GM21576 (cell line): ENCODE measurements around the gene EVI5L.
A peak's percentile ranks its signal among the peaks of the same experiment; 100 is the strongest.
"Not testable (repeated sequence)": the region's sequence is repeated elsewhere in the genome, so short reads cannot be mapped to it uniquely, and the experiment has no call there.

ENCODE experiments used
- ATAC-seq: cut with Tn5 transposase; IDR thresholded peaks from one replicate; pipeline ENCODE4 v1.9.1; 2021; ENCODE audit warnings: mild to moderate bottlenecking, moderate library complexity; ENCODE audit not compliant: unreplicated experiment

EVI5L gene

DNA sequence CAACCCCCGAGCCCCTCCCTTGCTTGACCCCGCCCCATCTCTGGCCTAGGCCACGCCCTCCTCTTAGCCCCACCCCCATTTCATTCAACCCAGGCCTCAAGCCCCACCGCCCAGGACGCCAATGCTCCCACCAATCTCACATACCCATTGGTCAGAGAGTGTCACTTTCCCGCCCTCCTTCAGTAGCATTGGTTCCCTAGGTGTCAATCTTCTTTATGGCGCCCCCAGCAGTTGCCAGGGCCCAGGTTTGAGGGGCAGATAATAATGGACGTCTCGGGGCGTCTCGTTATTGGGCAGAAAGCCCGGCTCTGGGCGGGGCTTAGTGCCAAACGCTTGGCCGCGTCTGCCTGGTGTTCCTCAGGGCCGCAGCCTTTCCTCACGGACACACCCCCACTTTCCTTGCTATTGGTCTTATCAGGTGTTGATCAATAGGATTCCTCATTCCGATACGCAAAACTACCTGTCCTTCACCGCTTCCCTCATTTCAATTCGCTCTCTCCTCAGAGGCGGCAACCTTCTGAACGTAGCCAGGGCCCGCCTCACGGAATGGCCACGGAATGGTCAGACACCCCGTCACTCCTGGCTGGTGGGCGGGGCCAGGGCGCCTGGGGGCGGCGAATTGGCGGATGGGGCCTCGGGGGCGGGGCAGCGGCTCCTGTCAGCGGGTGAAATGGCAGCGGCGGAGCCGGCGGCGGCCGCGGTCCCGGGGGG is at the start of gene EVI5L:
Gene EVI5L (plus strand): TSS at position 658 of the 711 bp plus-strand sequence. CDS start 16,325 bp downstream, outside the sequence.
- peak; percentile 86 for ATAC-seq

DNA sequence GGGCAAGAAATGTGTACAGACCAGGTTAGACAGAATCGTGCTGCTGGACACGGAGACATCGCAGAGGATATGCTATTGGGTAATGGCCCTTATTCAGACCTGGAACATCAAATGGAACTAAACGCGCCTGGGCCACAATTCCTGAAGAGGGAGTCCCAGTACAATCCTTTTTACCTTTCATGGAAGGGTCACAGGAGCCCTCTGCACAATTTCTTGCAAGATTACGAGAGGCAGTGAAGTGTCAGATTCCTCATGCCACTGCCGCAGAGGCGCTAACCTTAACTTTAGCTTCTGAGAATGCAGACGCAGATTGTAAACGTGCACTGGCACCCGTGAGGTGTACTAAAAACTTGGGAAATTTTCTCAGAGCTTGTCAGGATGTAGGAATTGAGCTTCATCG is 48.9 kb upstream of the EVI5L start:
- ATAC-seq: no peak

DNA sequence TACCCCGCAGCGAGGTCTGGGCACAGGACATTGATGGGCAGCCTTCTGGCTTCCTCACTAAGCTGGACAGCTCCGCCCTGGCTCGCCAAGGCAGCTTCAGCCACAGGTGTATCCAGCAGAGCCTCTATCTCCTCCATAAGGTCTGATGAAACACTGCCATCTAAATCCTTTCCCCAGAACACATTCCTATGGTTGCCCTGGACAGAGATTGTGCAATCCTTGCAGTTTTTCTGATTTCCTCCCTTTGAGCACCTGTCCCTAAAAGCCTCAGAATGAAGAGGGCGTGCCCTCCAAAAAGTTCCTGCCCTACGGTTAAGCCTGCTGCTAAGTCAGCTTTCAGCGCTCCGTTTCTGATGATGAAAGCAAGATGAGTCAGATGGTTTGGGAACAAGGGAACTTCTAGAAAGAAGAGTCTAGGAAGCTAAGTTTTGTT is 46.0 kb upstream of the EVI5L start:
- ATAC-seq: no peak

DNA sequence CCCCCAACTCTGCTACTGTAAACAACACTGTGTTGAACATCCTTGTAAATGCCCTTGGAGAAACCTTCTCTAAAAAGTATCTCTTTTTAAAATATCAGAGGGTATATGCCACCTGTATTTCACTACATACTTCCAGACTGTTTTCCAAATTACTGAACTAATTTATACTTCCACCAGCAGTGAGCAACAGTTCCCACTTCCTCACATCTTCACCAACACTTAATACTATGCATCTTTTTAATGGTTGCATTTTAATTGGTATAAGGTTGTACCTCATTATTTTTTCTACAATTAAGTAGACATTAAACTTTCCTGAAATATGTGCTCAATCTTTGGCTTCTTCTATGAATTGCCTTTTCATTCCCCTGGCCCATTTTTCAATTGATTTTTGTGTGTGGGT is 45.2 kb upstream of the EVI5L start:
- ATAC-seq: no peak

DNA sequence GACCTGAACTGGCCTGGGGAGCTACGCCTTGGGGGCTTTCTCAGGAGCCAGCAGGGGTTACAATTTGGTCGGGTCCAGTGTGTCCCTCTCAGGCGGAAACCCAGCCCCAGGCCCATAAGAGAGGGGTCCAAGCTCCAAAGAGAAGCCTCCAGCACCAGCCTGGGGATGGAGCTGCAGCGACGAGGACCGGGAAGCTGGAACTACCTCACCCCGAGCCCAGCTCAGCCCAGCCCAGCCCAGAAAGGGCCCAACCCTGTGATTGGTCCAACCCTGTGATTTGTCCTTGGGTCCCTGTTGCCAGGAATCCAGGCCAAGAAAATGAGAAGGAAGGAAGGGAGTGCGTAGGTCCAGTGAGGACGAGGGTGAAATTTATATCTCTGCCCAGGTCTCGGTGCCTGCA is 42.9 kb upstream of the EVI5L start:
- no peak for ATAC-seq

DNA sequence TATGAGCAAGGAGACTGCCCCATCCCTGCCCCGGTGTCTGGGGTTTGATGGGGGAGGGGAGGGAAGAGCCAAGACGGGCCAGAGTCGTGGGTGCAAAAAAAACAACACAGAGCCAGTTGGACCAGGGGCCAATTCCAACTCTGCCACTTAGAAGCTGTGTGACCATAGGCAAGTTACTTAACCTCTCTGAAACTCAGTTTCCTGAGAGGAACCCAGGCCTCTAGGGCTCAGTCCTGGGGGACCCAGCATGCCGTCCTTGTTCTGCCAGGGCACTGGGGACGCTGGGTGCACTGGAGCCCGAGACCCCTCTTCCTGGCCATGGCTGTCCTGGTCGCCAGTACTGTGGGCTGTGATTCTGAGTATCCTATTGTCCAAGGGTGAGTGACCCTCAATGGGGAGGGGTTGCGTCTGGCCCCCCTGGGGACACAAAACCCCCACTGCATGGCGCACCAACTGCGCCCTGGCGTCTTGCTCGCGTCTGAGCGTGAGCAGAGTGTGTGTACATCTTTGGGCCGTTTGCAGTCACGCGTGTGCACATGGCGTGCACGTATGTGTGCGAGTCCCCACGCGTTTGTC is 42.3 kb upstream of the EVI5L start:
- ATAC-seq: no peak

DNA sequence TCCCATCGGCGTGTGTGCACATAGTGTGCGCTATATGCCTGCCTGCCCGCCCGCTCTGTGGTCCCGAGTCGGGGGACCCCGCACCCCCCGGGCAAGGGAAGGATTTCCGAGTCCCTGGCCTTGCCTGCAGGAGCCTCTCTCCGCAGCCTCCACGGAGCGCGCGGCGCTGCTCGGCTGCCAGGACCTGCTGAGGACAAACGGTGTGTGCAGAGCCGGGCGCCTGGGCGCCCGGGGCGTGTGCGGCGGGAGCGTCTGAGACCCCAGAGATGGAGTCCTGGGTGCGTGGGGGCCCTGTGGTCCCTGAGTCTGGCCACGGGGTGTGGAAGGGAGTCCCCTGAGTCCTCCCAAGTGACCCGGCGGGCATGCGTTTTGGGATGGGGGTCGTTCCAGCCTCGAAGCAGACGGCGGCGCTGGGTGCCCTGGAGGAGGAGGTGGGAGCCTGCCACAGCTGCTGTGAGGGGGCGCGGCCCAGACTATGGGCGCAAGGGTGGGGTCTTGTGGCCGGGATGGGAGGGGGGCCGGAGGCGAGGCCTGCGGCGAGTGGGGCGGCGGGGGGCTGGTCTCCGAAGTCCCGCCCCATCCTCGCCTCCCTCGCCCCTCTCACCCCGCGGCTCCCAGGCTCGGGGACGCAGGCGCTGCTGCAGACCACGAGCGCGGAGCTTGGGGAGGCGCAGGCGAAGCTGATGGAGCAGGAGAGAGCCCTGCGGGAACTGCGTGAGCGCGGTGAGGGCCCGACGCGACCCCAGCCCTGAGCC is 41.7 kb upstream of the EVI5L start:
- ATAC-seq: no peak

DNA sequence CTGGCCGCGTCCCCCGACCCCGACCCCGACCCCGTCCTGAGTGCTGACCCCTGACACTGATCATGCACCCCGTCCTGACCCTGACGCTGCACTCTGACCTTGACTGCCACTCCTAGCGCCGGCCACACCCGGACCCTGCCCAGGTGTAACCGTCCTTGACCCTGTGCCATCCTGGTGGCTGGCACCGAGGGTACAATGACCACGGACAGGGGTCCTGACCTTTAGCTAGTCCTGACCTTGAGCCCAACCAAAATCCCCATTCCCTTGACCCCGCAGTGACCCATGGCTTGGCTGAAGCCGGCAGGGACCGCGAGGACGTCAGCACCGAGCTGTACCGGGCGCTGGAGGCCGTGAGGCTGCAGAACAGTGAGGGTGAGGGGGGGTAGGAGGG is 41.1 kb upstream of the EVI5L start:
- no peak for ATAC-seq

DNA sequence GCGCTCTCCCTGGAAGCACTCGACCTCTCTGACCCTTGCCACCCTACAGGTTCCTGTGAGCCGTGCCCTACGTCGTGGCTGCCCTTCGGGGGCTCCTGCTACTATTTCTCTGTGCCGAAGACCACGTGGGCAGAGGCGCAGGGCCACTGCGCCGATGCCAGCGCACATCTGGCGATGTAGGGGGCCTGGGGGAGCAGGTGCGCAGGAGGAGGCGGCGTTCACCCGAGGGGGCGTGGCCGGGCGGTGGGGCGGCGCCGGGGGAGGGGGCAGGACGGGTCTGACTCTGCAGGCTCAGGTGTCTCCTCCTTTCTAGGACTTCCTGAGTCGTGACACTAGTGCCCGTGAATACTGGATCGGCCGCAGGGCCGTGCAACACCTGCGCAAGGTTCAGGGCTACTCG is 40.6 kb upstream of the EVI5L start:
- no peak for ATAC-seq

DNA sequence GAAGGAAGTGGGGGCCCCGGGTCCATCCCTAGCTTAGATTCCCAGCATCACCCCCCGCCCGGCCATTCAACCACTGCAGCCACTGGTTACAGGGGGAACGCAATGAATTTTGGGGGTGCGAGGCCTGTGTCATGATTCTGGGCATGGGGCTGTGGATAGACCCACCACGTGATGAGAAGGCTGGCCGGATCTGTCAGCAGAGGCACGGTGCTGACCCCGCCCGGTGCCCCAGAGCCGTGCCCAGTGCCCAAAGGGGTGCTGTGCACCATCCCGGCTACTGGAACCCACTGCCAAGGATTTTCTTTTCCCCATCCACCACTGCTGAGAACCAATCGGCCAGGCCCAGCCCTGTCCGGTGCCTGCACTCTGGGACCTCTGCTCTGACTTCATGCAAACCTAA is 39.6 kb upstream of the EVI5L start:
- ATAC-seq: no peak

DNA sequence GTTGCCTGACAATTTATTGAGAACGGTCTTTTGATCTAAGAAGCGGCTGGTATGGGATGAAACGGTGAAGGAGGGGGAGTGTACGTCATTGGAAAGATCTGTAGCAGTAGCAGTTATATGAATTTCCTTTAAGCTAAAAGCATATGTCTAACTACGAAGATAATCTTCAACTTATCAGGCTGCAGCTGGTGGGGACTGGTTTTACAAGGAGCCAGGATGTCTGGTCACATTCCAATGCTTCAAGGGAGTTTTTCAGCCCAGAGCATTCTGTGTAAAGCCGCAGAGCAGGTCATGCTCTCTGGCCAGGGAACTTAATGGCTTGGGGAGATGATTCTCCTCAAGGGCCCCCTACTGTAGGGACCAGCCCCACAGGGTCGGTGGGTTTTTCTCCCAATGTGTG is 37.7 kb upstream of the EVI5L start:
- ATAC-seq: no peak

DNA sequence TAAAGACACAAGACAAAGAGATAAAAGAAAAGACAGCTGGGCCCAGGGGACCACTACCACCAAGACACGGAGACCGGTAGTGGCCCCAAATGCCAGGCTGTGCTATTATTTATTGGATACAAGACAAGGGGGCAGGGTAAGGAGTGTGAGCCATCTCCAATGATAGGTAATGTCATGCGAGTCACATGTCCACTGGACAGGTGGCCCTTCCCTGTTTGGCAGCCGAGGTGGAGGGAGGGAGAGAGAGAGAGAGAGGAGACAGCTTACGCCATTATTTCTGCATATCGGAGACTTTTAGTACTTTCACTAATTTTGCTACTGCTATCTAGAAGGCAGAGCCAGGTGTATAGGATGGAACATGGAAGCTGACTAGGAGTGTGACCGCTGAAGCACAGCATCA is 37.3 kb upstream of the EVI5L start:
- ATAC-seq: not testable (repeated sequence)

DNA sequence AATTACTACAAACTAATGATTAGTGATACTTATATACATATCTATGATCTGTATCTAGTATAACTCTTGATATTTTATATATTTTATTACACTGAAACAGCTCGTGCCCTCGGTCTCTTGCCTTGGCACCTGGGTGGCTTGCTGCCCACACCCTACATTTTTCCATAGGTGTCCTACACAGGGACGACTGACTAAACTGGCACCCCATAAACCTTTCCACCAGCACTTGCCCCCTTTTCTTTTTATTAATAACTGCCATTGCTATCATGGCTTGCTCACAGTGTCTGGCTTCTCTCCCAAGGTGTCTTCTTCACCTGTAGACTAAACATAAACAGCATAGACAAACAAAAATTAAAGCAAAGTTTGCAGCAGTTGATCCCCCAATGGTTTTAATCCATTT is 36.5 kb upstream of the EVI5L start:
- ATAC-seq: no peak

DNA sequence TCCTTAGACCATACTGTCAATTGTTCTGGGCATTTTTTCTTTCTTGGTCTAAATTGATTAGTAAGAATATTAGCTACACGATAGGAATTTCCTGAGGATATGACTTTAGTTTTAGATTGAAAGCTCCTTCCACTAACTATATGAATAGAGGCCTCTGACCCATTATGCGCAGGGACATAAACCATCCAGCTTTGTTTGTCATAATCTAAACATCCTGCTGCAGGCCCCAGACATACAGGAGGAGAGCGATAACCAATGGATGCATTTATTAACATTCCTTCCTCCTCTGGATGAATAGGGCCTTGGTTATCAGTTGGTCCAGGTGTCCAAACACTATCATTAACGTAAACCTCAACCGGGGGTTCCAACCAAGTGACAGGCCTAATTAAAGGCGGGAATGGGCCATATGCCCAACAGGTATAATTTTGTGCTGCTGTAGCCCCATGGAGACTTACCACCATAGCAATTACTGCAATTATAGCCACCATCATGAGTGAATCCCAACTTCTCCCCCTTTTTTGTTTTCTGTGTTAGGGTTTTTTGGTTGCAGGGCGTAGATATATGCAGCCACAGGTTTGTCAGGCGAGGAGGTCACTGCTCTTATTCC is 34.4 kb upstream of the EVI5L start:
- ATAC-seq: no peak

DNA sequence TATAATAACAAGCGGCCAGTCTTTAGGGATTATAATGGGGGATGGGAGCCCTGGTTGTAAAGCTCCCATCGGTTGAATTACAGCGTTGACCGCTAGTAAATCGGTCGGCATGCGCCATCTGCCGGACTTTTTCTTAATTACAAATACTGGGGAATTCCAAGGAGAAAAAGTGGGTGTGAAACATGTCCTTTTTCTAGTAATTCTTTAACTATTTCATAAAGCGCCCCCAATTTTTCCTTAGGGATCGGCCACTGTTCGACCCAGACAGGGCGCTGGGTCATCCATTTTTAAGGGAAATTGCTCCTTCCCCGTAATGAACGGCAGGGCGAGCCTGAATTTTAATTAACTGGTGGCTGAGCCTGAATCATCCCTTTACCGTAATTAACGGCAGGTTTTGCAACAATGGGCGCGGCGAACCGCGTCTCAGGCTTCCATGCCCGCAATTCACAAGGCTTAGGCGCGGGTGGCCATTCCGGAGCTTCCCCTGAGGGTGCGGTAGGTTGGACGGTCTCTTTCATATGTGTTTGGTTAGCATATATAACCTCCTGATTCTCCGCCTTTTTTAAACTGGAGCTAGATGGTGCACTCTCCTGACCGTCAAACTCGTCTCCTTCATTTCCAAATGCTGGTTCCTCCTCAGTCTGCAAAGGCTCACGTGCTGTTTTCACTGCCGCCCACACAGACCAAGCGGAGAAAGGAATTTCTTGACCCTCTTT is 30.2 kb upstream of the EVI5L start:
- no peak for ATAC-seq

DNA sequence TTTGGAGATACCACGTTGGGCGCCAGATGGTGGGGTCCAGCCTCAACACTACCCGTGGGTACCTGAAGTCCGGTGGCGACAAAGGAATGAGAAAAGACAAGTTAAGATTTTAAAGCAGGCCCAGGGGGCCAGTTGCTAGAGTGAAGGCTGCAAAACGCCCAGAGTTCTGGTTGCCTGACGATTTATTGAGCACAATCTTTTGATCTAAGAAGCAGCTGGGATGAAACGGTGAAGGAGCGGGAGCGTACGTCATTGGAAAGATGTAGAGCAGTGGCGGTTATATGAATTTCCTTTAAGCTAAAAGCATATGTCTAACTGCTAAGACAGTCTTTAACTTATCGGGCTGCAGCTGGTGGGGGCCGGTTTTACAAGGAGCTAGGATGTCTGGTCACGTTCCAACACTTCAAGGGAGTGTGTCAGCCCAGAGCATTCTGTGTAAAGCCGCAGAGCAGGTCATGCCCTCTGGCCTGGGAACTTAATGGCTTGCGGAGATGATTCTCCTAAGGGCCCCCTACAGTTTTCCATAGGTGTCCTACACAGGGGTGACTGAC is 28.9 kb upstream of the EVI5L start:
- no peak for ATAC-seq

DNA sequence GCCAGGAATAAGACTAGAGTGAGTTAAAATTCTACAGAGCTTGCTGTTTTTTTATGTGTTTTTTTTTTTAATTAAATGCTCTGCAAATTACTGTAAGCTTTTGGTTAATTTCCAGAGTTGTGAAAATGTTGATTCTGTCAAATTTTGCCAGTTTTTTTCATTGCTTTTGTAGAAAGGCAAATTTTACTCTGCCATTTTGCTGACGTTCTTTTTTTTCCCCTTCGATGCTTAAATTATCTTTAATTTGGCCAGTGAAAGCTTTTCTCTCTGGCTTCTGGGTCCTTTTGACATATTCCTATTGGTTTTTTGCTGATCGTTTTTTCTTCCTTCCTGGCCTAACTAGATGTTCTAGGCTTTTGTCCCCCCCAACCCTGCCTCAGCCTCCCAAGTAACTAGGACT is 23.8 kb upstream of the EVI5L start:
- ATAC-seq: no peak

DNA sequence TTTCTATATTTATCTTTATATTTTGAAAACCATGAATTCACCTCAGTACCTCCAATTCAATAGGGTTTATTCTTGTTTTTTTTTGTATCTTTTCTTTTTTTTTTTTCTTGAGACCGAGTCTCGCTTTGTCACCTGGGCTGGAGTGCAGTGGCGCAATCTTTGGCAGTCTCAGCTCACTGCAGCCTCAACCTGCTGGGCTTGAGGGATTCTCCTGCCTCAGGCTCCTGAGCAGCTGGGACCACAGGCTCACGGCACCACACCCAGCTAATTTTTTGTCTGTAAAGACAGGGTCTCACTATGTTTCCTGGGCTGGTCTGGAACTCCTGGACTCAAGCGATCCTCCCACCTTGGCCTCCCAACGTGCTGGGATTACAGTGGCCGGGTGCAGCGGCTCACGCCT is 23.1 kb upstream of the EVI5L start:
- no peak for ATAC-seq

DNA sequence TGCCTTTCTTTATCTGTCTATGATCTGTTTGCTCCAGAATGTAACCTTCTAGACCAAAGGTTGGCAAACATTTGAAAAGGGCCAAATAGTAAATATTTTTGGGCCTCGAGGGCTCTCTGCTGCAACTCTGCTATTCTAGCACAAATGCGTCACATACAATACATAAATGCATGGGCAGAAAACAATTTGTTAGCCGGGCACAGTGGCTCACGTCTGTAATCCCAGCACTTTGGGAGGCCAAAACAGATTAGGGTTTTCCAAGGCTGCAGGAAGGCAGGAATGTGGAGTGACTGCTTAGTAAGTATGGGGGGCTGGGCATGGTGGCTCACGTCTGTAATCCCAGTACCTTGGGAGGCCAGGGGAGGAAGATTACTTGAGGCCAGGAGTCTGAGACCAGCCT is 21.9 kb upstream of the EVI5L start:
- no peak for ATAC-seq

DNA sequence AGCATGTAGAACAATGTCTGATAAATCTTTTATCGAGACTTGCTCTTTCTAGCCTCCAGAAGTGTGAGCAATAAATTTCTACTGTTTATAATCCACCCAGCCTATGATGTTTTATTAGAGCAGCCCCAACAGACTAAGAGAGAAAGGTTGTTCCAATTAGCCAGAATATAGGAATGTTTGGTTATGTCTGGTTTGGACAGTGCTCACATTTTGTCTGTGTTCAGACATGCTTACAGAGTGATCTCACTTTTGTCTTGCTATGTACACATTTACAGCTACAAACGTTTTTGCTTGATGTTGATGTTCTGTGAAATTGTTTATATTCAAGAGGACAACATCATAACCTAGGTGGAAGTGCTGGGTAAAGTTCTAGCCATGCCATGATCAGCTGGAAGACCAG is 18.0 kb upstream of the EVI5L start:
- no peak for ATAC-seq

DNA sequence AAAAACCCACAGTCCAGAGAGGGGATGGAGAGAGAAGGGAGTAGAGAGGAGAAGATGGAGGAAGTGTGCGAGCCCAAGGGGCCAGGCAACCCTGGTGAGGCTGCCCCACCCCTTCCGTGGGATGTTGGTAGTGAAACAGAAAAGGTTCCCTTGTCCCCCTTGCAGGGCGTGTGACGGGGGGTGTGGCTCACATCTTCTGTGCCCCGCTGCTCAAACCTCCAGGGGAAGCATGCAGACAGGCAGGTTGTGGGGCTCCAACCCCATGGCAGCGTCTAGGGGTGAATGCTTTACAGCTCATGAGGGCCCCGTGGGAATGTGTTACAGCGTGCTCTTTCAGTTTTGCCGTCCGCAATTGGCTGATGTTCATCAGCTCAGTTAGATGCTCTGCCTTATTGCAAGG is 14.7 kb upstream of the EVI5L start:
- ATAC-seq: no peak
